Activated CD8-positive, alpha-beta memory T cell treated with anti-CD3 and anti-CD28 coated beads, Interleukin-2, amount 50 U/mL, for 4 hours (primary cell): ENCODE data around the gene DMXL2.
"Not testable (repeated sequence)": the region's sequence is repeated elsewhere in the genome, so short reads cannot be mapped to it uniquely, and the experiment has no call there.

Source experiments
- DNase-seq: peaks from one replicate; pipeline ENCODE4 v3.0.0-alpha.2; 2020

The DMXL2 gene

DNA sequence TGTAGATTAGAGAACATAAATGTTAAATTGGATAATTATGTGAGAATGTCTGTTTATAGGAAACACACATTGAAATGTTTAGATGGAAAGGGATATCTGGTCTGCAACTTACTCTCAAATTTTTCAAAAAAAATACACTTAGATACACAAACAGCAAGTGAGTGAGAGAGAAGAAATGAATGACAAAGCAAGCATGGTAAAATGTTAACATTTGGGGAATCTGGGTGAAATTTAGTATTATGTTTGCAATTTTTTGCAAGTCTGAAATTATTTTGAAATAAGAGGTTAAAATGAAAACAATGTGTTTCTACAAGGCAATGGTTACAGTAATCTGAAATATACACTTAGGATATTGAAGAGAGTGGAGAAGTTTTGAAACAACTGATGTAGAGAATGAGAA, 146.8 kb downstream of the DMXL2 start:
- DNase-seq = no peak

- DNase-seq = no peak
Measured at GRCh38 chr15:51470512-51470911, 152.1 kb downstream of the DMXL2 start.

DNA sequence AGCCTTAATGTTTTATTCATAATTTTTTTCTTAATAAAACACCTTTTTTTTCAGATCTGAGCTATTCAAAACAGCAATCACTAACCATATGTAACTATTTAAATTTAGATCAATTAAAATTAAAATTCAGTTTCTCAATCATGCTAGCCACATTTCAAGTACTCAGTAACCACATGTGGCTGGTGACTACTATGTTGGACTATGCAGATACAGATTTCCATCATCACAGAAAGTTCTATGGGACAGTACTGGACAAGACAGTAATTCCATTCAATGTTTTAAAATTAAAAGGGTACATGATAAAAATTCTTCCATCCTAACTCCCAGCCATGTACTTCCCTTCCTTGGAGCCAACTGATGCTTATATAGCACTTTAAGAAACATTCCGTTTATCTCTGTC, 161.8 kb downstream of the DMXL2 start:
- no peak for DNase-seq

DNA sequence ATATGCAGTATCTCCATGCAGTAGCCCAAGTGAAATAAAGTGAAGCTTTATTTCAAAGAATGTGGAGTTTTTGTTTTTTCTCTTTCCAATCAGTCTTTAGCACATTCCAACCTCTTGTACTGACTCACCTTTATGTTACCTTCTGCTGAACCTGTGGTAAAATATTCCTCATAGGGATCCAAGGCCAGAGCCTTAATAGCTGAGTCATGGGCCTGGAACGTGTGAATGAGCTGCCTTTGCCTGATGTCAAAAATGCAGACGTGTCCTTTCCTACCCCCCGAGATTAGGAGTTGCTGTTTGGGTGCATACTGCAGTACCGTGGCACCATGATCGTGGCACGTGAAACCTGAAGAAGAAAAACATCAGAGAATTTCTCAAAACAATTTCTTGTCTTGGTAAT, 172.6 kb downstream of the DMXL2 start:
- DNase-seq = no peak

DNA sequence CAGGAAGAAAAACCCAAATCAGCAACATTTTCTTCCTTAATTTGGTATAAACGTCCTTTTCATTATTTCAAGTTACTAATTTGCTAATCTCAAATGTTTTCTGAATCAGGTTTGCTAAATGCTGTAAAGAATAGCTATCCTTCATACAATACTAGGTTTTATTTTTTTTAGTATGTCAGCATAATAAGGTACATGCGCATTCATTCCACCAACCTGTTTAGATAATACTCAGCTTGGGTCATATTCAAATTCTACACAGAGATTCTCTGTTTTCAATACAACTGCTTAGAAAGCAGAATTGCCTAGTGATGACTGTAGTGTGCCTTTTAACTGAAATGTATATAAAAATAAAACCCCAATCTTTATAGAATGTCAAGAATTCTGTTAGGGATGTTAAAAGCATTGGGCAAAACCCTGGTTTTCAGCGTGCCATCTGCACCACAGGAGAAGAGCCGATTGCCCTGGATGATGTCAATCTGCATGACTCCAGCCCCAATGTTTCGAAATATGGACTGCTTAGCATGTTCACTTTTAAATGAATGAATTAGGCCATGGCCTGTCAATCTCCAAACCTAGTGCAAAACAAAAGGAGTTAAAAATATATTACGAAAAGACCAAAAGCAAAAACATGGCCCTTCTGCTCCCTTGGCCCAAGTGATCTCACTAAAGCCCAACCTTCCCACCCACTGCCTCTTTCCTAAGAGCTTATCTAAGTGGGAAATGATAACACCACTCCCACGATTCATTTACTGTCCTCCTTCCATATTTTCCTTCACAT, 173.8 kb downstream of the DMXL2 start:
- DNase-seq = no peak

GRCh38 chr15:51447855-51448621, 174.5 kb downstream of the DMXL2 start:
- no peak for DNase-seq

- not testable (repeated sequence) for DNase-seq
Measured at GRCh38 chr15:51446029-51446744, 176.4 kb downstream of the DMXL2 start.

- no peak for DNase-seq
Measured at GRCh38 chr15:51444807-51445206, 177.8 kb downstream of the DMXL2 start.

- no peak for DNase-seq
Measured at GRCh38 chr15:51444112-51444511, 178.5 kb downstream of the DMXL2 start.

GRCh38 chr15:51443282-51443914, 179.2 kb downstream of the DMXL2 start:
- no peak for DNase-seq

DNA sequence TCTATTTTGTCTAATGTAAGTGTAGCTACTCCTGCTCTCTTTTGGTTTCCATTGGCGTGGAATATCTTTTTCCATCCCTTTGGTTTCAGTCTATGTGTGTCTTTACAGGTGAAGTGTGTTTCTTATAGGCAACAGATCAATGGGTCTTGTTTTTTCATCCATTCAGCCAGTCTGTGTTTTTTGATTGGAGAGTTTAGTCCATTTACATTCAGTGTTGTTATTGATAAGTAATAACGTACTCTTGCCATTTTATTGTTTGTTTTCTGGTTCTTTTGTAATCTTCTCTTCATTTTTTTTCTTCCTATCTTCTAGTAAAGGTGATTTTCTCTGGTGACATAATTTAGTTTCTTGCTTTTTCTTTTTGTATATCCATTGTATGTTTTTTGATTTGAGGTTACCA, 184.0 kb downstream of the DMXL2 start:
- DNase-seq = no peak

DNA sequence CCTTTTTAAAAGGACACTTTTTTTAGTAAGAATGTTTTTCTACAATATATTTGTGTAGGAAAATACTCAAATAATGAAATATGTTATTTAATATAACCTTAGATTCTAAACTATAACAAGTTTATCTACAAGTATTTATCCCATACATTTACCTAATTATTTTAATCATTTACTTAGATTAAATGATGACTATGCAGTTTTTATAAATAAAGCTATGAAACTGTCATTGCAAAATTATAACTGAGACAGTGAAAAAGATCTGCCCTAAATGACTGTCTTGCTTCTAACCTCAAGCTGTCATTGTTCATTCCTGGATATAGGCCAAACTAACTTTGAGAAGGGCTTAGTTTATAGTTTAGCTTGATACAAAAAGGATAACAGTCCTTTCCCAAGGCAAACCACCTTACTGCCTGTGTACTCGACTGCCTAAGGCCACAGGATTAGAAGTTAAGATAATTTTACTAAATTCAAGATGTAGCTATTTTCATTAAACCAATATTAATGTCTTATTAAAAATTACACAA, 197.0 kb downstream of the DMXL2 start:
- no peak for DNase-seq

- DNase-seq = no peak
Measured at GRCh38 chr15:51424780-51425179, 197.8 kb downstream of the DMXL2 start.

DNA sequence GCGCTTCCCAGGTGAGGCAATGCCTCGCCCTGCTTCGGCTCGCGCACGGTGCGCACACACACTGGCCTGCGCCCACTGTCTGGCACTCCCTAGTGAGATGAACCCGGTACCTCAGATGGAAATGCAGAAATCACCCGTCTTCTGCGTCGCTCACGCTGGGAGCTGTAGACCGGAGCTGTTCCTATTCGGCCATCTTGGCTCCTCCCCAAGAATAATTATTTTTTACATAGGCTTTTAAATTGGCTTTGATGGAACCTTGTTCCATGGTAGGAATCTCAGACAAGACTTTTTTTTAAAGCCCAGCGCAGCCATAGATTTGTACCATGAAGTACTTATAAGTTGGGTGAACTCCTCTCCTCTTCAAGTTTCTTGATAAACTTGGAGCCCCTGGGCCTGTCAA, 199.5 kb downstream of the DMXL2 start:
- DNase-seq = not testable (repeated sequence)

- no peak for DNase-seq
Measured at GRCh38 chr15:51416129-51416528, 206.4 kb downstream of the DMXL2 start.

GRCh38 chr15:51414256-51414860, 208.2 kb downstream of the DMXL2 start:
- DNase-seq = no peak

DNA sequence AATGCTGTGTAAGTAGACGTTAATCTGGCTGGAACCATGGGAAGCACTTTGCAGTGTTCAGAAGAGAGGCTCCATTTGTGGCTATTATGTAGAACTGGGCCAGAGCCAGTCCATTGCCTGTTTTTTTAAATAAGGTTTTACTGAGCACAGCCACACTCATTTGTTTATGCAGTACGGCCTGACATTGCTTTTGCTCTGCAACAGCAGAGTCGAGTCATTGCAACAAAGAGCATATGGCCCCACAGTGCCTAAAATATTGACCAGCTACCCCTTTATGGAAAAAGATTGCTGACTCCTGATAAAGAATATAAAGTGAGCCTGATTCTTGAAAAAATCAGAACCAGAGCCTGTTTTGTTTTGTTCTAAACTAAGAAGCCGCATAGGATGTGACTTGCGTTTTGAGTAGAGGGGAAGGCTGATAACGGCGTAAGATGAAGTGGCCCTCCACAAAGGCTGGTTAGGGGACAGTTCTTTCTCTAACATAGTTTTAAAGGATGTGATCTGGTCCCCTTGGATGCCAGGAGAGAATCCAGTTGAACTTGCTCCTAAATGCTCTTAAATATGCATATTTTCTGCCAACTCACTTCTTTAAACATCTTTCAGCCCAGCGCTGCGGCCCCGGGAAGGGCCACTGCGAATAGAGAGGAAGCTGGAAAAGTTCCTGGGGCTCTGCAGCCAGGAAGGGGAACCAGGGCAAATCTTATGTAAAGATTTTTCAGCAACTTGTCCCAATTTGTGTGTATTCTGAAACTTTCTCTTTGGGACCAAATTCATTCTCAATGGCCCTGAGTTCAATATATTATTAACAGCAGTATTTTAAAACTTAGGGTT, 216.7 kb downstream of the DMXL2 start:
- no peak for DNase-seq

DNA sequence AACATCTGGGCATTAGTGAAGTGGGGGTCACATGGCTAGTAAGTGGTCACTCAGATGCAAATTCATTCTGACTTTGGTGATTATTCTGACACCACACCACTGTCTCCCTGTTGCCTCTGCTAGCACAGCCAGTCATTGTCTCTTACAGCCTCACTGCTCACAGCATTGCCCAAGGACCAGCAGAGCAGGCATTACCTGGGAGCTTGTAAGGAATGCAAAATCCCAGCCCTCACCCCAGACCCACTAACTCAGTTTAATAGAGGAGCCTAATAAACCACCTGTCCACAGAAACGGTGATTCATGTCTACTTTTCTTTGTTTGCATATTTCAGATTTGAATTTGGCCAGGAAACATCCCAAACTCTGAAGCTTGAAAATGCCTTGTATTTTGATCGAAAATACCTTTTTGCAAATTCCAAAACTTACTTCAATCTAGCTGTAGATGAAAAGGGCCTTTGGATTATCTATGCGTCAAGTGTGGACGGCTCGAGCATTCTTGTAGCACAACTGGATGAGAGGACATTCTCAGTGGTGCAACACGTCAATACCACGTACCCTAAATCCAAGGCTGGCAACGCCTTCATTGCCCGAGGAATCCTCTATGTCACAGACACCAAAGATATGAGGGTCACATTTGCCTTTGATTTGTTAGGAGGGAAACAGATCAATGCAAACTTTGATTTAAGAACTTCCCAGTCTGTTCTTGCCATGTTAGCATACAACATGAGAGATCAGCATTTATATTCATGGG, 218.4 kb downstream of the DMXL2 start:
- no peak for DNase-seq

DNA sequence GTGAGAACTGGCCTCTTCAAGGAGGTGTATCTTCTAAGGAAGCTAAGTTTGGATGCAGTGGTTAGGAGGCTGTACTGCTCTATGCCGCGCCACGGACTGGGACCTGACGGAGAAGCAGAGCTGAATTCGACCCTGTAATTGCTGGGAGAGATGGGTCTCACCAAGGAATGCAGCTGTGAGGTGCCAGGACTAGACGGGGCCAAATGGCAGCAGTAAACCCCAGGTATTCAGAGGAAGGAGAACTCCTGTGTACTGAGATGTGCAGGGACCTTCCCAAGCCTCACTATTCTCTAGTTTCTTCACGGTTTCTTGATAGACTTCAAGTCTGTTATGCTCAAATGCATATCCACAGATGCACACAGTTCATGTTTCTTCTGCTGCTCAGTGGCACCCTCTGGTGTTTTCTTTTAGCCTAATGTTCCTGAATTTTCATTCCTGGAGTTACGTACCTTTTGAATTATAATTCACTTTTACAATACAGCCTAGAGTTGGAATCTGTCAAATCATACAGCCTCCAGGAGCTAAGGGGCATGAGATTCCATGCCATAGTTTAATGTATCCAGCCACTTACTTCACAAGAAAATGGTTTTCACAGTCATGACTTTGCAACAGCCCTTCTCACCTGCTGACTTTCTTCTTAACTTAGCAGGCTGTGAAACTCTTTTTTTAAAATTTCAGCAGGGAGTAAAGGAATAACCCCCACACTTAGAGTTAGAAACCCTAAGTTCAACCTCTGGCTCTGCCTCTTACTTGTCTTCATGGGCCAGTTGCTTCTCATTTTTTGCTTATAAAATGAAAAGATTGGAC, 219.3 kb downstream of the DMXL2 start:
- no peak for DNase-seq
